SK-N-SH treated with all-trans-retinoic acid at 6 μM for 48 hours (cell line): ENCODE data around the gene SPATA46.

Experiments used
- ATAC-seq: fragments of 200-7000 bp; cut with Tn5 transposase; 3 replicates; pipeline ENCODE4 v1.9.1; 2020; ENCODE audit warnings: mild to moderate bottlenecking, moderate library complexity
- ARNTL ChIP-seq: fragments of 450-650 bp; formaldehyde crosslinking; IDR thresholded peaks from 2 replicates; pipeline ENCODE4 v1.5.0; 2020; ENCODE audit warnings: low read depth, mild to moderate bottlenecking, moderate library complexity, borderline replicate concordance
- BACH2 ChIP-seq: fragments of 250-450 bp; sonication (Bioruptor Pico); IDR thresholded peaks from 2 replicates; pipeline ENCODE4 v1.9.0; 2021; ENCODE audit warnings: mild to moderate bottlenecking, borderline replicate concordance
- CREB5 ChIP-seq: fragments of 250-450 bp; sonication (Bioruptor Pico); IDR thresholded peaks from 2 replicates; pipeline ENCODE4 v1.5.1; 2020; ENCODE audit warnings: low read depth, mild to moderate bottlenecking, moderate library complexity
- CSDC2 ChIP-seq: fragments of 250-450 bp; sonication (Bioruptor Pico); IDR thresholded peaks from 2 replicates; pipeline ENCODE4 v1.5.0; 2020; ENCODE audit warnings: mild to moderate bottlenecking, moderate library complexity
- ESRRG ChIP-seq: fragments of 250-450 bp; sonication (Bioruptor Pico); IDR thresholded peaks from 2 replicates; pipeline ENCODE4 v1.6.1; 2021; ENCODE audit warnings: mild to moderate bottlenecking
- GLIS3 ChIP-seq: fragments of 250-450 bp; sonication (Bioruptor Pico); IDR thresholded peaks from 2 replicates; pipeline ENCODE4 v1.5.0; 2020; ENCODE audit warnings: mild to moderate bottlenecking, moderate library complexity
- ISL1 ChIP-seq: fragments of 250-450 bp; sonication (Bioruptor Pico); IDR thresholded peaks from 2 replicates; pipeline ENCODE4 v2.1.2; 2022; ENCODE audit warnings: mild to moderate bottlenecking, moderate library complexity
- PPARA ChIP-seq: fragments of 250-450 bp; sonication (Bioruptor Pico); IDR thresholded peaks from 2 replicates; pipeline ENCODE4 v1.5.0; 2020; ENCODE audit warnings: mild to moderate bottlenecking, borderline replicate concordance
- RARB ChIP-seq: fragments of 250-450 bp; sonication (Bioruptor Pico); IDR thresholded peaks from 2 replicates; pipeline ENCODE4 v1.8.0; 2021; ENCODE audit warnings: mild to moderate bottlenecking, moderate library complexity
- TCF4 ChIP-seq: fragments of 250-450 bp; sonication (Bioruptor Pico); IDR thresholded peaks from 2 replicates; pipeline ENCODE4 v1.8.0; 2021; ENCODE audit warnings: mild to moderate bottlenecking, moderate library complexity, borderline replicate concordance
- TOX ChIP-seq: fragments of 250-450 bp; sonication (Bioruptor Pico); IDR thresholded peaks from 2 replicates; pipeline ENCODE4 v1.8.0; 2021; ENCODE audit warnings: mild to moderate bottlenecking, moderate library complexity, borderline replicate concordance
- TSHZ2 ChIP-seq: fragments of 250-450 bp; sonication (Bioruptor Pico); IDR thresholded peaks from 2 replicates; pipeline ENCODE4 v1.5.0; 2020; ENCODE audit warnings: mild to moderate bottlenecking, moderate library complexity
- ZC3H10 ChIP-seq: fragments of 250-450 bp; sonication (Bioruptor Pico); IDR thresholded peaks from 2 replicates; pipeline ENCODE4 v1.5.1; 2021; ENCODE audit warnings: mild to moderate bottlenecking, moderate library complexity
- ZFP3 ChIP-seq: fragments of 250-450 bp; sonication (Bioruptor Pico); IDR thresholded peaks from 2 replicates; pipeline ENCODE4 v1.5.0; 2020; ENCODE audit warnings: mild to moderate bottlenecking, moderate library complexity
- ZFP30 ChIP-seq: fragments of 450-650 bp; formaldehyde crosslinking; IDR thresholded peaks from 2 replicates; pipeline ENCODE4 v1.5.0; 2022; ENCODE audit warnings: mild to moderate bottlenecking, moderate library complexity
- ZNF565 ChIP-seq: fragments of 450-650 bp; formaldehyde crosslinking; conservative IDR thresholded peaks from 2 replicates; pipeline ENCODE4 v1.5.0; 2020; ENCODE audit warnings: low read depth, mild to moderate bottlenecking, moderate library complexity
- TF ChIP-seq, protein P1 (sequence below): fragments of 250-450 bp; sonication (Bioruptor Pico); IDR thresholded peaks from 2 replicates; pipeline ENCODE4 v1.8.0; 2020; ENCODE audit warnings: mild to moderate bottlenecking, moderate library complexity, borderline replicate concordance
- TF ChIP-seq, protein P2 (sequence below): fragments of 250-450 bp; sonication (Bioruptor Pico); IDR thresholded peaks from 2 replicates; pipeline ENCODE4 v1.8.0; 2021; ENCODE audit warnings: low read depth, mild to moderate bottlenecking, moderate library complexity, borderline replicate concordance

The SPATA46 gene

GRCh38 chr1:162416909-162417308 lies 40.3 kb upstream of the SPATA46 start:
- TF ChIP-seq GLIS3 (CRISPR knock-in tag) (no peak), ZC3H10 (no peak), PPARA (no peak), TCF4 (no peak), CREB5 (no peak), ISL1 (CRISPR knock-in tag) (no peak), ZFP30 (CRISPR knock-in tag) (no peak), ESRRG (CRISPR knock-in tag) (no peak), ARNTL (CRISPR knock-in tag) (no peak), ZNF565 (CRISPR knock-in tag) (no peak)
- TF ChIP-seq, protein P1, sequence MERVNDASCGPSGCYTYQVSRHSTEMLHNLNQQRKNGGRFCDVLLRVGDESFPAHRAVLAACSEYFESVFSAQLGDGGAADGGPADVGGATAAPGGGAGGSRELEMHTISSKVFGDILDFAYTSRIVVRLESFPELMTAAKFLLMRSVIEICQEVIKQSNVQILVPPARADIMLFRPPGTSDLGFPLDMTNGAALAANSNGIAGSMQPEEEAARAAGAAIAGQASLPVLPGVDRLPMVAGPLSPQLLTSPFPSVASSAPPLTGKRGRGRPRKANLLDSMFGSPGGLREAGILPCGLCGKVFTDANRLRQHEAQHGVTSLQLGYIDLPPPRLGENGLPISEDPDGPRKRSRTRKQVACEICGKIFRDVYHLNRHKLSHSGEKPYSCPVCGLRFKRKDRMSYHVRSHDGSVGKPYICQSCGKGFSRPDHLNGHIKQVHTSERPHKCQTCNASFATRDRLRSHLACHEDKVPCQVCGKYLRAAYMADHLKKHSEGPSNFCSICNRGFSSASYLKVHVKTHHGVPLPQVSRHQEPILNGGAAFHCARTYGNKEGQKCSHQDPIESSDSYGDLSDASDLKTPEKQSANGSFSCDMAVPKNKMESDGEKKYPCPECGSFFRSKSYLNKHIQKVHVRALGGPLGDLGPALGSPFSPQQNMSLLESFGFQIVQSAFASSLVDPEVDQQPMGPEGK, result no peak
- TF ChIP-seq, protein P2, sequence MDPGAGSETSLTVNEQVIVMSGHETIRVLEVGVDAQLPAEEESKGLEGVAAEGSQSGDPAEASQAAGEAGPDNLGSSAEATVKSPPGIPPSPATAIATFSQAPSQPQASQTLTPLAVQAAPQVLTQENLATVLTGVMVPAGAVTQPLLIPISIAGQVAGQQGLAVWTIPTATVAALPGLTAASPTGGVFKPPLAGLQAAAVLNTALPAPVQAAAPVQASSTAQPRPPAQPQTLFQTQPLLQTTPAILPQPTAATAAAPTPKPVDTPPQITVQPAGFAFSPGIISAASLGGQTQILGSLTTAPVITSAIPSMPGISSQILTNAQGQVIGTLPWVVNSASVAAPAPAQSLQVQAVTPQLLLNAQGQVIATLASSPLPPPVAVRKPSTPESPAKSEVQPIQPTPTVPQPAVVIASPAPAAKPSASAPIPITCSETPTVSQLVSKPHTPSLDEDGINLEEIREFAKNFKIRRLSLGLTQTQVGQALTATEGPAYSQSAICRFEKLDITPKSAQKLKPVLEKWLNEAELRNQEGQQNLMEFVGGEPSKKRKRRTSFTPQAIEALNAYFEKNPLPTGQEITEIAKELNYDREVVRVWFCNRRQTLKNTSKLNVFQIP (CRISPR knock-in tag), result no peak
- ATAC-seq, result no peak

- TF ChIP-seq, protein P2 (CRISPR knock-in tag), result no peak
- no peak for TF ChIP-seq RARB (CRISPR knock-in tag)
- no peak for TF ChIP-seq ZFP3 (CRISPR knock-in tag)
- no peak for TF ChIP-seq TSHZ2 (CRISPR knock-in tag)
- TF ChIP-seq, all 23 proteins: peak for 0
- no peak for ATAC-seq
Measured at GRCh38 chr1:162416215-162416614, 39.6 kb upstream of the SPATA46 start.

- ATAC-seq, result no peak
- no peak for TF ChIP-seq TOX (CRISPR knock-in tag)
Measured at GRCh38 chr1:162412002-162412401, 35.3 kb upstream of the SPATA46 start, which contains the start of gene SH2D1B. SH2D1B (minus strand) TSS chr1:162412136; CDS start chr1:162412016, 120 bp downstream.

- no peak for TF ChIP-seq ZFP30 (CRISPR knock-in tag)
- TF ChIP-seq BACH2 (CRISPR knock-in tag), result no peak
- TF ChIP-seq, protein P1, result no peak
- TF ChIP-seq CSDC2 (CRISPR knock-in tag), result no peak
- TF ChIP-seq, all 23 proteins: peak for 0
- ATAC-seq, result no peak; the same call in 2 of the 3 replicates
Measured at GRCh38 chr1:162407539-162407938, 30.9 kb upstream of the SPATA46 start.
